ENCODE results near the gene AKAP8. TPM values are rescaled to one million over a fixed set of nuclear protein-coding genes. Genes with fewer than 3 reads are reported as not detected.

The AKAP8 gene
- total RNA-seq, 1 experiment from 2014 or later: 59.5 TPM

DNA sequence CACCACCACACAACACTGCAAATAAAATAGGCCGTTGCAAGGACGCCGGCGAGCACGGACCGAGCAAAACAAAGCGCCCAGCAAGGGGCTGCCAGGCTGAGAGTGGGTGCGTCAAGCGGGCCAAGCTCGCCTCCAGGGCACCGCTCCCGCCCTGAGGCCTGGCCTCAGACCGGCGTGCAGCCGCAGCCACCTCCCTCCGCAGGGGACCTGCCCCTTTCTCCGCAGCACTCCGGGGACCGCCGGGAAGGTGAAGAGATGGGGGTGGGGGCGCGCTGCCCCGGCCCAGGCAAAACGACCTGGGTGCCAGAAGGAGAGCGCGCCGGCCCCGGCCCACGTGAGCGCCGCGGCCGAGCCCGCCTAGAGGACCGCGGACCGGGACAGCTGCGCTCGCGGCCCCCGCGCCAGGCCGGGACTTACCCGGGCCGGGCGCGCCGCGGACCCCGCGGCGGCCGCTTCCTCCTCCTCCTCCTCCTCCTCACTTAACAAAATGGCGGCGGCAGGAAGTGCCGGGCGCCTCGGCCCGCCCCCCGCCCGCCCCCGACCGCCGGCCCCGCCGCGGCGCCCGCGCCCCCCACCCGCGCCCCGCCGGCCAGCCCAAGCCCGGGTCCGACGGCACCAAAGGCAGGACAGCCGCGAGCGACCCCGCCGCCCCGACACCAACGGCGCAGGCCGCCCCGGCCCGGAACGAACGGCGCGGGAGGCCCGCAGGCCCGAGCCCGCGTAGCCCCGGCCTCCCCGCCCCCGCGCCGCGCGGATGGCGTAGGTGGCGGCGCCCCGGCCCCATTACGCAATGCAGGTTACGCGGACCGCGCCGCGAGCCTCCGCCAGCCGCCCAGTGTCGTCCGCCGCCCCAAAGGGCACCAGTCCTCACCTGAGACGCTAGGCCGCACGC lies 47.9 kb downstream of the AKAP8 start:
- no peak overlapping the region for H2AFZ ChIP-seq (ENCODE audit: low read length)
- H3K9ac ChIP-seq (ENCODE audit: extremely low read depth, insufficient read length, low read length): peak overlapping the region; percentile 92
- Mint-ChIP-seq H3K9me3 (no peaks in the 10 kb centered on the region; a peak in 1 of 5 replicates), H3K4me1 (peaks cover 30 to 37% of the 10 kb centered on the region in 2 experiments), H3K27ac (peak overlapping the region; percentile 95 to 98 (median 97)), H3K27me3 (ENCODE audit: low read depth) (no peaks in the 10 kb centered on the region), H3K36me3 (ENCODE audit: insufficient read depth in 1 of 3, low read depth in 3 of 3) (peaks cover 6 to 21% (median 13%) of the 10 kb centered on the region in 3 experiments; a peak in 6 of 7 replicates), H3K4me3 (peak overlapping the region; percentile 96 to 99)
- H4K5ac ChIP-seq (ENCODE audit: insufficient read length, low read depth, low read length): no peak overlapping the region
- no peaks in the 10 kb centered on the region; the same call in 1 of the 2 replicates for H3K4me1 ChIP-seq (ENCODE audit: insufficient read depth, low read length)
- H3K79me1 ChIP-seq (ENCODE audit: insufficient read depth, low read depth, low read length, poor library complexity, severe bottlenecking): no peaks in the 10 kb centered on the region
- H4K8ac ChIP-seq (replicated peaks; ENCODE audit: insufficient read length, low read depth, low read length): no peak overlapping the region
- no peak overlapping the region for H3K56ac ChIP-seq (ENCODE audit: insufficient read length, low read depth, low read length)
- no peak overlapping the region for H3T11ph ChIP-seq (ENCODE audit: low read length)
- H2BK12ac ChIP-seq (ENCODE audit: insufficient read length, low read depth, low read length): no peak overlapping the region
- no peak overlapping the region for H3K4ac ChIP-seq (ENCODE audit: low read depth, low read length)
- DNase-seq: peak; percentile 39
- peak overlapping the region; percentile 3 for H3K27ac ChIP-seq (ENCODE audit: insufficient read length, low read depth, low read length)
- H3K14ac ChIP-seq (ENCODE audit: insufficient read depth, low read length): peak overlapping the region; percentile 96
- no peak overlapping the region for H2BK5ac ChIP-seq (ENCODE audit: insufficient read length, low read length)
- WGBS (ENCODE audit: extremely low coverage, insufficient read length, low lambda C conversion rate): no CpG with 5 or more reads among the region's 122 CpGs
- peaks cover 9% of the 10 kb centered on the region for H3K23me2 ChIP-seq (ENCODE audit: insufficient read length, low read depth, low read length, poor library complexity, severe bottlenecking)
- no peak overlapping the region for H2BK20ac ChIP-seq (ENCODE audit: low read depth, low read length, poor library complexity, severe bottlenecking)
- H3K79me2 ChIP-seq (ENCODE audit: insufficient read depth, low read length): peaks cover 43% of the 10 kb centered on the region
- no peak overlapping the region for H4K91ac ChIP-seq (ENCODE audit: insufficient read length, low read depth, low read length)
- H2AK5ac ChIP-seq (ENCODE audit: insufficient read length, low read length): no peak overlapping the region
- no peak overlapping the region for H3K23ac ChIP-seq (ENCODE audit: insufficient read length, low read depth, low read length)
- H2BK120ac ChIP-seq (ENCODE audit: low read depth, low read length, poor library complexity, severe bottlenecking): no peak overlapping the region
- TF ChIP-seq, protein P1, sequence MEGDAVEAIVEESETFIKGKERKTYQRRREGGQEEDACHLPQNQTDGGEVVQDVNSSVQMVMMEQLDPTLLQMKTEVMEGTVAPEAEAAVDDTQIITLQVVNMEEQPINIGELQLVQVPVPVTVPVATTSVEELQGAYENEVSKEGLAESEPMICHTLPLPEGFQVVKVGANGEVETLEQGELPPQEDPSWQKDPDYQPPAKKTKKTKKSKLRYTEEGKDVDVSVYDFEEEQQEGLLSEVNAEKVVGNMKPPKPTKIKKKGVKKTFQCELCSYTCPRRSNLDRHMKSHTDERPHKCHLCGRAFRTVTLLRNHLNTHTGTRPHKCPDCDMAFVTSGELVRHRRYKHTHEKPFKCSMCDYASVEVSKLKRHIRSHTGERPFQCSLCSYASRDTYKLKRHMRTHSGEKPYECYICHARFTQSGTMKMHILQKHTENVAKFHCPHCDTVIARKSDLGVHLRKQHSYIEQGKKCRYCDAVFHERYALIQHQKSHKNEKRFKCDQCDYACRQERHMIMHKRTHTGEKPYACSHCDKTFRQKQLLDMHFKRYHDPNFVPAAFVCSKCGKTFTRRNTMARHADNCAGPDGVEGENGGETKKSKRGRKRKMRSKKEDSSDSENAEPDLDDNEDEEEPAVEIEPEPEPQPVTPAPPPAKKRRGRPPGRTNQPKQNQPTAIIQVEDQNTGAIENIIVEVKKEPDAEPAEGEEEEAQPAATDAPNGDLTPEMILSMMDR (conservative IDR thresholded peaks at IDR 0.05): no peak
- H3K4me2 ChIP-seq (ENCODE audit: insufficient read depth, insufficient read length, low read length): peak overlapping the region; percentile 88
- no peaks in the 10 kb centered on the region for H4K20me1 ChIP-seq (ENCODE audit: control insufficient read depth, insufficient read depth, insufficient read length)
- no peaks in the 10 kb centered on the region for H3K27me3 ChIP-seq (ENCODE audit: insufficient read depth, low read length)
- H2BK15ac ChIP-seq (ENCODE audit: low read depth, low read length): no peak overlapping the region
- H3K9me3 ChIP-seq (ENCODE audit: control insufficient read depth, low read depth, low read length): no peaks in the 10 kb centered on the region
- peak overlapping the region; percentile 93 for H3K18ac ChIP-seq (ENCODE audit: insufficient read length, low read depth, low read length)
